Astrocyte (in vitro differentiated cells and primary cell): ENCODE results near the gene SNX32. TPM values are rescaled to one million over a fixed set of nuclear protein-coding genes. Genes with fewer than 3 reads are reported as not detected.
A peak's percentile ranks its signal among the peaks of the same experiment; 100 is the strongest.

Experiments
- DNase-seq: peaks from one replicate; pipeline ENCODE4 v3.0.0-alpha.2; 2010; ENCODE audit warnings: low read depth
- FAIRE-seq: peaks from 2 replicates; lab custom pipeline; 2011; peaks lifted over from hg19 to GRCh38; lab: Jason Lieb, UNC
- H2AFZ ChIP-seq: 2 replicates; pipeline ENCODE4 v1.6.0; 2012; ENCODE audit warnings: low read depth, low read length, inconsistent platforms
- H3K27ac ChIP-seq: 2 replicates; pipeline ENCODE4 v1.5.1; 2011; ENCODE audit warnings: low read depth, low read length, inconsistent platforms
- H3K27me3 ChIP-seq: 2 replicates; pipeline ENCODE4 v1.6.0; 2011; ENCODE audit warnings: low read length, inconsistent platforms; ENCODE audit not compliant: insufficient read depth
- H3K36me3 ChIP-seq: 2 replicates; pipeline ENCODE4 v1.5.1; 2011; ENCODE audit warnings: low read length, inconsistent platforms; ENCODE audit not compliant: insufficient read depth
- H3K4me1 ChIP-seq: 2 replicates; pipeline ENCODE4 v1.5.1; 2011; ENCODE audit warnings: low read length, inconsistent platforms; ENCODE audit not compliant: insufficient read depth
- H3K4me2 ChIP-seq: 2 replicates; pipeline ENCODE4 v1.6.0; 2012; ENCODE audit warnings: low read length, inconsistent platforms
- H3K4me3 ChIP-seq: 2 replicates; pipeline ENCODE4 v1.5.1; 2011; ENCODE audit warnings: low read depth, mild to moderate bottlenecking, low read length, inconsistent platforms; ENCODE audit not compliant: insufficient read depth
- H3K79me2 ChIP-seq: 2 replicates; pipeline ENCODE4 v1.6.0; 2012; ENCODE audit warnings: mild to moderate bottlenecking, low read length, inconsistent platforms; ENCODE audit not compliant: insufficient read depth
- H3K9ac ChIP-seq: 2 replicates; pipeline ENCODE4 v1.6.0; 2012; ENCODE audit warnings: mild to moderate bottlenecking, low read length, inconsistent platforms
- H3K9me3 ChIP-seq: 2 replicates; pipeline ENCODE4 v1.5.1; 2012; ENCODE audit warnings: low read depth, mild to moderate bottlenecking, low read length, inconsistent platforms; ENCODE audit not compliant: insufficient read depth
- H4K20me1 ChIP-seq: 2 replicates; pipeline ENCODE4 v1.6.0; 2012; ENCODE audit warnings: low read length, inconsistent platforms; ENCODE audit not compliant: insufficient read depth
- H3K27ac Mint-ChIP-seq: one replicate; pipeline ENCODE4 v1.8.0; 2021; ENCODE audit warnings: mild to moderate bottlenecking, mixed read lengths; ENCODE audit not compliant: unreplicated experiment
- H3K27me3 Mint-ChIP-seq: one replicate; pipeline ENCODE4 v1.8.0; 2021; ENCODE audit warnings: low read depth, mixed read lengths; ENCODE audit not compliant: unreplicated experiment
- H3K36me3 Mint-ChIP-seq: one replicate; pipeline ENCODE4 v1.8.0; 2021; ENCODE audit warnings: low read depth, mixed read lengths; ENCODE audit not compliant: unreplicated experiment
- H3K4me1 Mint-ChIP-seq: one replicate; pipeline ENCODE4 v1.8.0; 2021; ENCODE audit warnings: low read depth, mixed read lengths; ENCODE audit not compliant: unreplicated experiment
- H3K4me3 Mint-ChIP-seq: one replicate; pipeline ENCODE4 v1.8.0; 2021; ENCODE audit warnings: mild to moderate bottlenecking, moderate library complexity, mixed read lengths; ENCODE audit not compliant: unreplicated experiment
- H3K9me3 Mint-ChIP-seq: one replicate; pipeline ENCODE4 v1.8.0; 2021; ENCODE audit warnings: mild to moderate bottlenecking, mixed read lengths; ENCODE audit not compliant: unreplicated experiment
- CTCF ChIP-seq: IDR thresholded peaks from 2 replicates; pipeline ENCODE4 v1.5.1; 2011; ENCODE audit warnings: low read depth, mild to moderate bottlenecking, inconsistent platforms, low read length, moderate library complexity; ENCODE audit not compliant: insufficient read depth
- EZH2 ChIP-seq: IDR thresholded peaks from 2 replicates; pipeline ENCODE4 v1.6.1; 2012; ENCODE audit warnings: mild to moderate bottlenecking, low read length, inconsistent platforms; ENCODE audit not compliant: insufficient read depth
- total RNA-seq: library from RNA; stranded (reverse); gene quantifications from 2 replicates; pipeline ENCODE4 v1.2.1, GENCODE V29; 2021

Gene SNX32
- total RNA-seq, 1 donor from 2014 or later = 1.2 TPM

GRCh38 chr11:65862941-65863888 lies 29.5 kb downstream of the SNX32 start:
- Histone ChIP-seq H3K79me2 (peaks cover 42% of the 10 kb centered on the region), H3K27ac (no peak overlapping the region), H3K9ac (peak overlapping the region; percentile 89), H3K4me2 (peak overlapping the region; percentile 96), H3K27me3 (no peaks in the 10 kb centered on the region), H3K36me3 (peaks cover 26% of the 10 kb centered on the region), H4K20me1 (peaks cover 64% of the 10 kb centered on the region), H3K4me1 (peaks cover 39% of the 10 kb centered on the region), H3K9me3 (no peaks in the 10 kb centered on the region), H3K4me3 (no peak overlapping the region), H2AFZ (no peak overlapping the region)
- FAIRE-seq (no peak), DNase-seq (no peak)
- Mint-ChIP-seq H3K36me3 (peaks cover 13% of the 10 kb centered on the region), H3K4me3 (peak overlapping the region; percentile 95), H3K9me3 (no peaks in the 10 kb centered on the region), H3K4me1 (peaks cover 16% of the 10 kb centered on the region), H3K27ac (peak overlapping the region; percentile 47), H3K27me3 (no peaks in the 10 kb centered on the region)
- no peak for TF ChIP-seq EZH2
- no peak for TF ChIP-seq CTCF

GRCh38 chr11:65863889-65864705 lies 30.3 kb downstream of the SNX32 start:
- Histone ChIP-seq H2AFZ (no peak overlapping the region), H3K4me1 (peaks cover 31% of the 10 kb centered on the region), H3K27me3 (no peaks in the 10 kb centered on the region), H3K4me3 (no peak overlapping the region), H3K27ac (no peak overlapping the region), H3K79me2 (peaks cover 50% of the 10 kb centered on the region), H3K36me3 (peaks cover 30% of the 10 kb centered on the region), H3K9ac (no peak overlapping the region), H4K20me1 (peaks cover 73% of the 10 kb centered on the region), H3K4me2 (no peak overlapping the region), H3K9me3 (no peaks in the 10 kb centered on the region)
- peak overlapping the region; percentile 44 for H3K27ac Mint-ChIP-seq
- DNase-seq (no peak), FAIRE-seq (no peak)
- peaks cover 15% of the 10 kb centered on the region for H3K36me3 Mint-ChIP-seq
- H3K27me3 Mint-ChIP-seq = no peaks in the 10 kb centered on the region
- H3K4me1 Mint-ChIP-seq = peaks cover 20% of the 10 kb centered on the region
- H3K9me3 Mint-ChIP-seq = no peaks in the 10 kb centered on the region
- no peak for TF ChIP-seq EZH2
- no peak for TF ChIP-seq CTCF
- peak overlapping the region; percentile 67 for H3K4me3 Mint-ChIP-seq
